Amygdala (tissue), 56 donors: ENCODE results near the gene ICE2.

ENCODE experiments used
- DNase-seq, 56 donors: peaks; one replicate each; lab custom pipeline; 2025; lab: John Stamatoyannopoulos, UW

The ICE2 gene

DNA sequence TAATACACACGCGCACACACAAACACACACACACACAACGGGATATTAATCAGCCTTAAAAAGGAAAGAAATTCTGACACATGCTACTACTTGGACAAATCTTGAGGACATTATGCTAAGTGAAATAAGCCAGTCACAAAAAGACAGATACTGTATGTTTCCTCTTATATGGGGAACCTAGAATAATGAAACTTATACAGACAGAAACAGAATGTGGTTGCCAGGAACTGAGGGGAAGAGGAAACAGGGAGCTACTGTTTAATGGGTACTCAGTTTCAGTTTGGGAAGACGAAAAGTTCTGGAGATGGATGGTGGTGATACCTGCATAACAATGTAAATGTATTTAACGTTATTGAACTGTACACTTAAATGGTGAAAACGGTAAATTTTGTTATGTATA, 20.2 kb downstream of the ICE2 start:
- DNase-seq = no peak

DNA sequence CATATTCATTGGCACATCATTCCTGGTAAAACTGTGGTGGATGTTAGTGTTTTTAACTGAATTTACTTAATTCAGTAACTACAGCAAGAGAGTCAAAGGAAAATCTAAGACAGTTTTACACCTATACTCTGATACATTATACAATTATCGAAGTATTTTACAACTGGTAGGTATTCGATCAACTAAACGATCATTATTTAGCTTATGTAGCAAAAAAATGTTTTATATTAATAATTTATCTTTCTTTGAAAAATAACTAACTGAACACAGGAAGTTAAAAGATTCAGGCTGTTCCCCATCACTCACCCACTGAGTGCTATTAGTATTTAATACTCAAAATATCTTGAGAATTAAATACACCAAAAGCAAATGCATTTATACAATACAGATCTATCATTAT, 21.0 kb downstream of the ICE2 start:
- DNase-seq = no peak

DNA sequence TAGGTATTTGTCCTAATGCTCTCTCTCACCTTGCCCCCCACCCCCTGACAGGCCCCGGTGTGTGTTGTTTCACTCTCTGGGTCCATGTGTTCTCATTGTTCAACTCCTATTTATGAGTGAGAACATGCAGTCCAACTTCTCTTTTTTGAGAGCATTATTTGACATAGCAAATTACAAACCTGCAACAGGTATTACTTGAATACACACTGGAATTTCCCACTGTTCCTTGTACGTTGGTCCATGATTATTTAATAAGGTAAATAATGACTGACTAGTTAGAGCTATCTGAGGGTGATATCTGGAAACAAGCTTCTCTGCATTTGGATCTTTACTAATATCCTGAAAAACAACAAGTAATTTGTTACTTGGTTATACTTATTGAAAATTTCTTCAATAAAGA, 24.1 kb downstream of the ICE2 start:
- DNase-seq = no peak

DNA sequence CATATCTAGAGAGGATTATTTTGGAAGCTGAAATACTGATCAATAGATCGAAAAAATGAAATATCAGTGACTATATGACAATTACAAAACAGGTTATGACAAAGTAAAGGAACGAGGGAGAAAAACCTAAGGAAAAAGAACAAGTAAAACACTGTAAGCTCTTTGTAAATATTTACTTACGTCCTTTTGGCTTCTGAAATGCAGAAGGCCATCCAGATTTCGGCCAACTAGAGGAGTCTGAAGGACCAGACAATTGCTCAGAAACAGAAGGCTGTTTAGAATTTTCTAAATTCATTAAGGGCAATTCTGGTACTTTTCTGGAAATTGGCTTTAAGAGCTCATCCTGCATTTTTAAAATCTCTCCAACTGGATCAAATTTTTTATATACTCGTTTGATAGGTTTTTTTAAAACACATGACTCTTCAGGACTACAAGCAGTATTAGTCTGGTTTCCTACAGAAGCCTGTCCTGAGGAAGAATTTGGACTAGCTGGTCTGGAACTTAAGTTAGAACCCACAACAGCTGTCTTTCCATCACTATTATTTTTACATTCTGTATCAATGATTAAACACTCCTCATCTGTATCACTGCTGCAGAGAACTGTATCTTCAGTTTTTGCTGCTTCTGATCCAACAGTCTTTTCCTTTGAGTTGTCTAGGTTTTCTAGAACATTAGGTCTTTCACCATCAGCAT, 30.1 kb downstream of the ICE2 start:
- DNase-seq = no peak

DNA sequence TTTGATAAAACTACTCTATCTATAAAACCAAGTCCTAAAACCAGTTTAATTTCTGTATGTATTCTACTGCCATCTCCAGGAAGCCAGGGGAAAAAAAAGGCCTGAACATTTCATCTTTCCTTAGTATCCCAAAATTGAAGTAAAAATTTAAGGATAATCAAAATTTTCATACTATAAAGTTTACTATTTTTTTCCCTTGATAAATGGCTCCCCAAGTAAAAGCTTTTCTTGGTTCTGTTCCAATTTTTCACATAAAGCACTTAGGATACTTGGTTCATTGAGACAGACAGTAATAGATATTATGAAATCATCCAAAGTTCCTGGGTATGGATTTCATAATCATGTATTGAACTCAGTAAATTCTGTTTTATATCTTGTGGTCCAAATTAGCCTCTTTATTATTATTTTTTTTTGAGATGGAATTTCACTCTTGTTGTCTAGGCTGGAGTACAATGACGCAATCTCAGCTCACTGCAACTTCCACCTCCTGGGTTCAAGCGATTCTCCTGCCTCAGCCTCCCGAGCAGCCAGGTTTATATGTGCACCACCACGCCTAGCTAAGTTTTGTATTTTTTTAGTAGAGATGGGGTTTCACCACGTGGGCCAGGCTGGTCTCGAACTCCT, 34.5 kb downstream of the ICE2 start:
- no peak for DNase-seq

DNA sequence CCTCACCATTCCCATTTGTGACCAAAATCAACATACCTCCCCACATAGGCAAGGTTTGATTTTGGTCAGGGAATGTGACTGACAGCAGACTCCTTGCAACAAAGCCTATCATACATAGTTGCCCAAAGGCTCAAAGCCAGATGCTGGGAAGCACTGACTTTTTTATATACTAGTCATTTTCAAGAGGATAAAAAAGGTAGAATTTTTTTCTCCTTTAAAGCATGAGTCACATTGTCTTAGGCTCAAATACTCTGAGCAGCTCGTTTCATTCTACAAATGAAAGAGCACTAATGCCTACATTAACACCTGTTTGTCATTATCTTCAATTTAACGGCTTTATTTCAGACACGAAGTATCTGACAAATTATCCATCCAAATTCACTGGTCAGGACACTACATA, 36.2 kb downstream of the ICE2 start:
- no peak for DNase-seq

DNA sequence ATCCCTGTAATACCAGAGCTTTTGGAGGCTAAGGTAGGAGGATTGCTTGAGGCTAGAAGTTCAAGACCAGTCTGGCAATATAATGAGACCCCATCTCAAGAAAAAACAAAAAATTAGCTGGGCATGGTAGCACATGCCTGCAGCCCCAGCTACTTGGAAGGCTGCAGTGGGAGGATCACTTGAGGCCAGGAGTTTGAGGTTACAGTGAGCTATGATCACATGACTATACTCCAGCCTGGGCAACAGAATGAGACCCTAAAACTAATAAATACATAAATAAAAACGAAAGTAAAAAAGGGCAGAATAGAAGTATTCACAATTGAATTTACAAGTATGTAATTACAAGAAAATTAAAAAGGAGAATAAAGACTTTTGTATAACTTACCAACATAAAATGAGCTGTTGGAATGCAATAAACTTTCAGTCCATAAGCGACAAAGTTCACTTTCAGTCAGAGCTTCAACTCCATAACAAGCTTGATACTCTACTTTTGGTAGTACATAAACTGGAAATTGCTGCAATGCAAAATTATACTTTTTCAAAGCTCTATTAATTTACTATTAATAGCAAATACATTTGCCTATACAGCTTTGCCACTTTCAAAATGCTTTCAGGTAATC, 36.8 kb downstream of the ICE2 start:
- DNase-seq = no peak

DNA sequence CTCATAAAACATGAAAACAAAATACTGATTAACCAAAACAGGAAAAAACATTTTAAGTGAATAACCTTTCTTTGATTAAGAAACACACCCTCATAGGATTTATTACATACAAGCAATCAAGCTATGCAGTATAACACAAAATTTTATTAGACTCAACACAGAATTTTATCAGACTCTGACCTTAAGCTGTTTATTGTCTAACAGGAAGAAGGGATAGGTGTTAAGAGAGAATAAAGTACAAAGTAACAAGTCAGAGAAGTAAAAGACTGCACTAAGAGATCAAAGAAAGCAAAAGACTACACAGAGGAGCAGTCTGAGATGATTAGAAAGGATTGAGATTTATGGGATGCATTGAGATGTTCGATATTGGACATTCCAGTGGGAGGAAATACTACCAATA, 37.6 kb downstream of the ICE2 start:
- no peak for DNase-seq

DNA sequence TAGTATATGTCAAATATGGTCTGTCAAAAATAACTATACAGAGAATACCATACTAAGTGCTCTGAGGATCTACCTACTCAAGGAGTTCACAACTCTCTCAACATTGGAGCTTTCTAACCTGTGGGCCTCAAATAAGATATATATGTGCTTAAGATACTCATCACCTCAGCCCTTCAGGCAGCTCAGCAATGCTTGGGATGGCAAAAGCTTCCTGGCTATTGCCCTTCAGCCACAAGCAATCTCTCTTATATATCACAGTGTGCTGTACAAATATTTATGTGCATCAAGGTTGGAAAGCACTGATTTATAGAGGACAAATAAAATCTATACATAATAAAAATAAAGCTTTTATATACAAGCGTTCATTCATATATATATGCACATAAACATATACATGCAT, 40.3 kb downstream of the ICE2 start:
- DNase-seq = no peak

DNA sequence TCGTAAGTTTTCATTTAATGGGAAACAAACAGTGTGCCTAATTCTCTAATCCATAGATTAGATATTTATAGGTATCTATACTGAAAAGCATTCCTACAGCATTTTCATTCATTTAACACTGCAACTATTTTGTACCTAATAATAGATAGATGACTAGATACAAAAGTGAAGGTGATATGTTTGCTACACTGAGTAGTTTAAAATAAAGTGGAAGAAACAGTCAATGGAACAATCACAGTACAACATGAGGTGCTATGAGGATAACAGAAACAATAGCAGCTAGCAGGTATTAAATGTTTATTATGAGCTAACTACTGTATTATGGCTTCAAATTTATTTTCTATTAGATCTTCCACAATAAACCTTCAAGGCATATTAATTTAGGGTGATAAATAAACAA, 50.0 kb downstream of the ICE2 start:
- no peak for DNase-seq

DNA sequence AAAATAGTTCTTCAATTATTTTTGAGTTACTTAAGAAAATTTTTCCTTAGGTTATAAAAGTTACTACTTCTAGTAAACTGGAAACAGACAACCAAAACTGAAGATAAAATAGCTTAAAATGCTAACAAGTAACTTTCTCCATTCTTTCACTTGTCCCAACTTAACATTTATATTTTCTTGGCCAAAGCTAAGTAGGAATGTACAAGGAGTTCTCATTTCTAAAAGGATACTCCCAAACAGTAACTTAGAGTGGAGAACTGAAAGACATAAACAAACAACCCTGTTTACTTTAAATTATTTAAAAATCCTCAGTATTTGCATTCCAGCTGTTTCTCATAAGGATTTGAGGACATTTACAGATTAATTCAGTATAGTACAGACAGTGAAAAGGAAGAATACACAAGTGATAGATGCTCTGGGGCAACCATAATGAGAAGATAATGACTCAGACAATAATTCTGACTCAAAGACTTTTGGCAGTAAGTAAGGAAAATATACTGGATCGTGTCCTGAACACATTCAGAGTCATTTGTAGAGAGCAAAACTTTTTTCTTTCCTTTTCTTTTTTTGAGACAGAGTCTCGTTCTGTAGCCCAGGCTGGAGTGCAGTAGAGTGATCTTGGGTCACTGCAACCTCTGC, 52.0 kb downstream of the ICE2 start:
- no peak for DNase-seq

DNA sequence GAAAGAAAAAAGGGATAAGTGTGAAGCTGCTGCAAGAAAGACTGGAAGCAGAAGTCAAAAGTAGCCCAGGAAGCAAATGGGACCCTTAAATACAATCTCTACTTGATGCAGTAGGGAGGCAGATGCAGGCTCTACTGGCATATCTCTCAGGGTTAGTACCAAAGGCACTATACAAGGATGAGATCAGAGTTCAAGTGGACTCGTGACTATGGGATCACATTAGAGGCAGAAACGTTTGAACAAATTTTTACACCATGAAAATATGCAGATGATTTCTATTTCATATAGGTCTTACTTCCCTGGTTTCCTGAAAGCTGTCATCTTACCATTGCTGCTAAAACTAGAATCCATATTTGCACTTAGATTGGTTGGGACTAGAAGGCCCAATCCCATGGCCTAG, 53.5 kb downstream of the ICE2 start:
- no peak for DNase-seq

DNA sequence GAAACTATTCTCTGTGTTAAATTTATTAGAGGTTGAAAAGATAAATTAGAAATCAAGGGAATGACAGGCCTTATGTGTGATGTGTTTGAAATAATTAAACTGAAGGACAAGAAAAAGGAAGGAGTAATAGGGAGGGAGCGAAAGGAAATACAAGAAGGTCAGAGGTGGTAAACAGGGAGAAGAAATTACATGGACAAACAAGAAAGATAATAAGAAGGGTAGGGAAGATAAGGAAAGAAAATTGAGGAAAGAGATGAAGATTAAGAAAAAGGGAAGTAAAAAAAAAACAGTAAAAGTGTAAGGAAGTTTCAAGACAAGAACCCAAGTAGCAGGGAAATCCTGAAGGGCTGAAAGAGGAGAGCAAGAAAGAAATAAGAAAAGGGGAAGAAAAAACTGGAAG, 54.9 kb downstream of the ICE2 start:
- DNase-seq = no peak

DNA sequence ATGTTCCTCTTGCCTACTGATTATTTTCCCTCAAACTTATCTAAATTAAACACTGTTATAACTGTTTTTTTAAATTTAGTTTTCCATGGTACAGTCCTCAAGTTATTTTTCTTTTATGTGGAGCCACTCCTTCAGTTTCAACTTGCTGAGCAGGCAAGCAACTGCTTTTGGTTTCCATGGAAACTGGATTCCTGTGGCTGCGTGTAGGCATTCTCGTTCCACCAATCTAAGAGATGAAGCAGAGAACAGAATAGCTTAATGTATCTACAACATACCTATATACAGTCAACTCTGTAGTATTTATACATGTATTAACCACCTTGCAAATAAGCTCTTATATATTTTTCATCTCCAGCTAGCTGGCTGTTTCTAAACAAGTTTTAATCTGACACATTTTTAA, 55.4 kb downstream of the ICE2 start:
- DNase-seq = peak in 7 of 56 donors; percentile 2 to 28 (median 14)

DNA sequence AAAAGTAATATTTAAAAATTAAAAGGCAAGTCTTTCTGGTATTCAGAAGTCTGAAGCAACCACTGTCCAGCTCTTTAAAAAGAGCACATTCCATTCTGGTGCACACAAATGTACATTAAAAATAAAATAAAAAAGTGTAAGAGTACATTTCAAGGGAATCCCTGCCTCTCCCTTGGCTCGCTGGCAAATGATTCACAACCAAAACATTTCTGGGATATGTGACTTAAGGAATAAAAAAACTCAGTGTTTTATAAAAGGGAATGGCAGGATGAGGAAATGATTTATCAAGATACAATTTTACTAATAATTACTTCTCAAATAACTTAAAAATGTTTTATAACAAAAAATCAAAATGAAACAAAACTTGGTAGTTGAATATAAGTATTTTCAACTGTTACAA, 57.4 kb downstream of the ICE2 start:
- DNase-seq = no peak

DNA sequence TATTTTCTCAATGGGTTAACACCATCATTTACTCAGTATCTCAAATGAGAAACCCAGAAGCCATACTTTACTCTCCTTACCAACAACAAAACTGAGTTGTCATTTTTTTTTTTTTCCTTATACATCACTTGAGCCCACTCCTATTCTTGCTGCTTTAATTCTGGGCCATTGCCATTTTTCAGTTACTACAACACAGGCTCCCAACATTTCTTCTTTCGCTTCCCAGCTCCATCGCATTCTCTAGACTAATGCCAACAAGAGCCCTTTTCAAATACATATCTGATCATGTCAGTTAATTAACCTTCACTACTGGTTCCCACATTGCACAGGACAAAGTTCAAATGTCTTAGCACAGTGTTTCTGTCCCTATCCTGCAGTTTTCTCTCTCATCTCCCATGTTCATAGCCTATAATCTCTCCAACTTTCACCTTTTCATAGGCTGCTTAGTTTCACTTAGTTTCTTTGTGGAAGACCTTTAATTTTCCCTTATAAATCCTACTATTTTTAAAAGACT, 58.7 kb downstream of the ICE2 start:
- no peak for DNase-seq

DNA sequence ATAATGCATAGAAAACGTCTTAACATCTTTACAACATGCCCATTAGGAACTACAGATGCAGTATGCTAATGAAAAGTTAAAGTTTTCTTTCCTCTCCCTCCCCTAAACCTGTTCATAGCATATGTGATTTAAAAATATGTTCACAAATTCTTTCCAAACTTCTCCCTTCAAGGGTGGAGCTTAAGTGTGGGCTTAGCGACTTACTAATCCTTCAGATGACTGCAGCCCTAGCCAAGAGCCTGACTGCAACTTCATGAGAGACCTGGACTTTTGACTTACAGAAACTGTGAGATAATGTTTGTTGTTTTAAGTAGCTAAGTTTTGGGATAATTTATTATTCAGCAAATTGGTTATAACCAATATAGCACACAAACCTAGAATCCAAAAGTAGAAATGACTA, 59.2 kb downstream of the ICE2 start:
- DNase-seq = no peak

DNA sequence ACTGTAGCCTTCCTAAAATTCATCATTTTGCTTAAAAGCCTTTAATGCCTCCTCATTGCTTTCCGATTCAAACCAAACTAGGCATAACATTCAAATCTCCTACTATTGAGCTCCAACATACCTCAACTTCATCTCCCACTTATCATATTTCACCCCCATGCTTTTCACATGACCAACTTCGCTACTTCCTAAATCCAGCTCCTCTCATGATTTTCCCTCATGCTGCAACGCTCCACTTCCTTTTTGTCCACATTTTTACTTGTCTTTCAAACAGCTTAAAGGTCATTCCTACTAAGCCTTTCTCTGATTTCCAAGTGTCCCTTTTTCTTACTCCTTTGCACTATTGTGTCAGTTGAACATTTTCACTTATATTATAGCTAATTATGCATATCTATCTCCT, 60.8 kb downstream of the ICE2 start:
- no peak for DNase-seq

DNA sequence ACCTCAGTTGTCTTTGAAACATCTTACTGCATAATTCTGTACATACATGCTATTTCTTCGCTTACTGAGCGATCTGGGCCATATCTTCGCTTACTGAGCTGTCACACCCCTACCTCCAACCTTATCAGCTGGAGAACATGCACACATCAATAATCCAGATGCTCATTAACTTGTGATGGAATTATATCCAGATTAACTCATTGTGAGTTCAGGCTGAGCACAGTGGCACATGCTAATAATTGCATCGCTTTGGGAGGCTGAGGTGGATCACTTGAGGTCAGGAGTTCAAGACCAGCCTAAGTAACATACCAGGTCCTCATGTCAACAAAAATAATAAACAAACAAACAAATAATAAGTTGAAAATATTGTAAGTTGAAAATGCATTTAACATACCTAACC, 61.8 kb downstream of the ICE2 start:
- DNase-seq = no peak

DNA sequence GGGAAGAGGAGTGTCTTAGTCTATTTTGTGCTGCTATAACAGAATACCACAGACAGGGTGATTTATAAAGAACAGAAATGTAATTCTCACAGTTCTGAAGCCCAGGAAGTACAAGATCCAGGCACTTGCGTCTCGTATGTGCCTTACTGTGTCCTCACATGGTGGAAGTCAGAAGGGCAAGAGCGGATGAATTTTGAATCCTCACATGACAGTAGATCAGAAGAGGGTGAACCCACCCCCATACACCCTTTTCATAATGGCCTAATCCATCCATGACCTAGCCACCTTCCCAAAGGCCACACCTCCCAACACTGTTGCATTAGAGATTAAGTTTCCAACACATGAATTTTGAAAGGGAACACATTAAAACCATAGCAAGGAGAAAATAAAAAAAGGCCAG, 62.5 kb downstream of the ICE2 start:
- no peak for DNase-seq

DNA sequence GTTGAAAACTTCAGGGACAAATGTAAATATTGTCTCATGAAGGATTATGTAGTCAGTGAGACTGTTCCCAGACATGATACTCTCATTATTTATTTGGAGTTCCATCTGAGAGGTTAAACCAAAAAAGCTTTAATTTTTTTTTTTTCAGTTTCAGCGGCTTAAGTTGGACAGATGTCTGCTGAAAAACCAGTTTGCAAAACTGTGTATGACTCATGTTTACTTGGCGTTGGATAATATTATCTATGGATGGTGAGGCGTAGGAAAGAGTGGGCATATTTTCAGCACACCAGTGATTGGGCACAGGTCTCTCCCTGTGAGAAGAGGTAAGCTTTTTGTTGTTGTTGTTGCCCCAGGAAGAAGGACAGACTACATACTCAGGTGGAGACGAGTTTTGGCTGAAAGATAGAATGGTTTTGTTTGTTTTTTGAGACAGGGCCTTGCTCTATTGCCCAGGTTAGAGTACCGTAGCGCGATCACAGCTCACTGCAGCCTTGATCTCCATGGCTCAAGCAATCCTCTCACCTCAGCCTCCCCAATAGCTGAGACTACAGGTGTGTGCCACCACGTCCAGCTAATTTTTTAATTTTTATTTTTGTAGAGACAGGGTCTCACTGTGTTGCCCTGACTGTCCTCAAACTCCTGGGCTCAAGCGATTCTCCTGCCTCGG, 64.8 kb downstream of the ICE2 start:
- no peak for DNase-seq
